ENCODE data around the gene IL12RB2. TPM values are rescaled to one million over a fixed set of nuclear protein-coding genes. Genes with fewer than 3 reads are reported as not detected.

IL12RB2 gene
- polyA plus RNA-seq (ENCODE audit: insufficient read length in 10 of 10): 1 to 10 TPM in 7 of 10 donors, under 1 TPM in 3; 0.69 to 3.7 (median 1.1) TPM
- long read RNA-seq, donor 1: 0 reads
- long read RNA-seq, donor 2: 0 reads
- long read RNA-seq, donor 3: 0 reads
- long read RNA-seq, donor 4: 0 reads
- long read RNA-seq, donor 5: 0 reads
- long read RNA-seq, donor 6, partial matches to known transcripts: 1,091 of 1,411 reads
- long read RNA-seq, donor 6, other reads (novel, unspliced or antisense): 320 of 1,411 reads
- long read RNA-seq, donor 7: 0 reads
- long read RNA-seq, donor 8: 0 reads
- long read RNA-seq, donor 9: 0 reads

GRCh38 chr1:67307251-67308060, at the start of gene IL12RB2:
IL12RB2 (plus strand) TSS chr1:67307873; CDS start chr1:67320369, 12,496 bp downstream.
- peak in 2 of 3 donors; percentile 13 to 41 for DNase-seq

DNA sequence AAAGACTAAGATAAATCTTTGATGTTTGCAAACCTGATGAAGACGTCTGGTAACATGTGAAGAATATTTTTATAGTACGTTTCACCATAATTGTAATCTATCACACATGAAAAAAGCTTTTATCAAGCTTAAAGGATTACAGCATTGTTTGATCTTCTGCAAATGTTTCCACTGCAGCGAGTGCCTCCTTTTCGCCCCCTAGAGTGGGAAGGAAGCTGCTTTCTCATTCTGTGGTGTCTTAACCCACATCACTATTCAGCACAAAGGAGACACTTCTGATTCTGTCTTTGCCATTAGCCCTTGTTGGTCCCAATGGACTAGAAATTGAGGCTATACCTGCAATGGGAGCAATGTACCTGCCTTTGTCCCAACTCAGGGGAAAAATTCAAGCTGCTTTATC, 46.0 kb upstream of the IL12RB2 start:
- DNase-seq: peak in 1 of 3 donors; percentile 5

DNA sequence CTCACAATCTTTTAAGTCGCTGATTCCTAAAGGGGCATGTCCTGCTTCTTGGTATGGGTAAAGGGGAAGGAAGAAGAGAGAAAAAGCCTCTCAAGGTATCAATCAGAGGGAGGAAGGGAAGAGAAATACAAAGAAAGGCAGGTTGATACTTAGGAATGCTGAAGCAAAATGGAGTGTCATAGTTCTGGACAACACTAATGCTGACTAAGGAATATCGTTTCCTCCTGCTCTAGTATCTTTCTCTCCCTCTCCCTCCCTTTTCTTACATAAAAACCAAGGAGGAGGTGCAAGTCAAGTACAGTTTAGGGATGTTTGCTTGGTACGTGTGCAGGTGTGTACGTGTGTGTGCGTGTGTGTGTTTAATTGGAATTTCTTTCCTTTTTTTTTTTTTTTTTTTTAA, 44.9 kb upstream of the IL12RB2 start:
- DNase-seq: no peak

- DNase-seq: no peak
These were observed 43.5 kb upstream of the IL12RB2 start for GRCh38 chr1:67264152-67264551.

DNA sequence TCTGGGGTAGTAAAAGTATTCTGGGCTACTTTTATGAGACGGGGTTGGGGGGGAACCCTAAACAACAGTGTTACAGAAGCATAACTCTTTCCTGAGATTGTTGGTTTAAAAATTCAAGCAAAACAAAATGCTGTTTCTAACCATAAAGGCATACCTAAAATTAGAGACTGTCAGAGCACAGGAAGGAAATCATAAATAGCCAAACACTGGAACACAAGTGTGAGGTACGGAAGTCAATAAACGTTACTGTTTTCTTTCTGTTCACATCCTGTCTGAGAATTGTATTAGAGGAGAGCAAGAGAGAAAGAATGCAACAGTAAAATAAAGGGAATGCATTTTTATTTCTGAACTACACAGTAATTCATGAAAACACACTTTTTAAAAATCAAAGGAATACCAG, 42.8 kb upstream of the IL12RB2 start:
- DNase-seq: no peak

DNA sequence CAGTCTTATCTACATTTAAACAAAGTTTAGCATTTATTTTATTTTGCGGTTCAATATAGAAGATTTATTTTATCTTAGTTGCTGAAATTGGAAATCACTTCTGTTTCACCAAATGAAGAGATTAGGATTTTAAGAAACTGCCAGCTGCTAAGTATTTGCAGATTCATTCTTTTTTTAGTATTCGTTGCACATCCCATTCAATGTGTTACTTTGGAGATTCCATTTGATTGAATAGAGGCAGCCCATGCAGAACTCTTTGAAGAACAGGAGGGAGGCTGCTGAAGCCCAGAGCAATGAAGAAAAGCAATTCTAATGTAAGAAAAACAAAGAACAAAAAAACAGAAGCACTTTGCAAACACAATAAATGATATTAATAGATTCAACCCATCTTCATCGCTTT, 38.6 kb upstream of the IL12RB2 start:
- no peak for DNase-seq

DNA sequence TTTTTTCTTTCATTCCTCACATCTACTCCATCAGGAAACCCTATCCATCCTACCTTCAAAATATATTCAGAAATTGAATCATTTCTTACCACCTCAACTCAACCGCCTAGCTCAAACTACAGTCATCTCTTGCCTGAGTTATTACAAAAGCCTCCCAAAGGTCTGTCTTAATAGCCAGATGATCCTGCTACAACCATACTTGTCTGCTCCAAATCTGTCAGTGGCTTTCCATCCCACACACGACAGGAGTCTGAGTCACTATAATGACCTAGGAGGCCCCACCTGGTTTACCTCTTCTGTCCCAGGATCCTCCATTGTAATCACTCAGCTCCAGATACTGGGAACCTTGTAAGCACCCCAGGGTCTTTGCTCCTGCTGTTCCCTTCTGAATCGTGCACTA, 37.1 kb upstream of the IL12RB2 start:
- no peak for DNase-seq

- DNase-seq: no peak
These were observed 34.1 kb upstream of the IL12RB2 start for GRCh38 chr1:67273591-67273990.

DNA sequence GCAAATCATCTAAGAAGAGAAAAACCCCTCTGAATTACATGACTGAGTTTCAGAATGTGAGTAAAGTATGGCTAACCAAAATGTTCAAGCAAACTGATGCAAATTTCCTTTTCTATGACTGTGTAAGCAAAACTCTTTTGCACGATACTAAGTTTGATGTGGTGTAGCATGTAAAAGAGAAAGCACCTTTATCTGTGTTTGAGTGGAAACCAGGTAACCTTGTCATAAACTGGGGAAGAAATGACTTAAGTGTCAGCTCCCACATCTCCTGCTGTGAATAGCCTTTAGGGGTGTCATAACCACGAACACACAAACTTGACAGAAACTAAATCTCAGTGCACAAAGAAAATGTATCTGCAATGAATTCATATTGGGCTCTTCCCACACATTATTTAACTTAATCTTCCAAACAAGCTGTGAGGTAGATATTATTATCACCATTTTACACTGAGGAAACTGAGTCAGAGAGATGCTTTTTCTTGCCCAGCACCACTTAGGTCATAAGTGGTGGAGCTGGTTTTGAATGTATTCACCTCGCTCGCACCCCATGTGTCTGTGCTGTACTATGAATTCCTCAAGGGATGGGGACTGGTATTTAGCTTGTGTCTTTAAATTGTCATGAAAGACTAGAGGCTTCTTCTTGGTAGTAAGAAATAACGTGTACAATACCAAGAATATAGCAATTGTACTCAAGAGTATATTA, 32.9 kb upstream of the IL12RB2 start:
- no peak for DNase-seq

DNA sequence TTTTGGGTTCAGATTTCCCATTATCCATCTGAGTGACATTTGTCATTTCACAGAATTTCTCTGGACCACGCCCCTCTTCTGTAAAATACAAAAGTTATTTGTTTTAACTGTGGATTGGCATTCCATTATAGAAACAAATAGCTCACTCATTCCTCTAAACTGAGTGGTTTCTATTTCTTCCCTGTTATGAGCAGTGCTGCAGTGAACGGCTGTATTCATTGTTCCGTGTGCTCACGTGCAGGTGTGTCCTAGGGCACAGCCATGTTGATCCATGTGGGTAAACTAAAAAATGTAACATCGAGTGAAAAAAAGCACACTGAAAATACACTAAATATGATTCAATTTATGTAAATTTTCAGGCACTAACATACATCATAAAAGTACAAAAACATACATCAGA, 27.0 kb upstream of the IL12RB2 start:
- no peak for DNase-seq

GRCh38 chr1:67281244-67281643, 26.4 kb upstream of the IL12RB2 start:
- no peak for DNase-seq

GRCh38 chr1:67285780-67286488, 21.7 kb upstream of the IL12RB2 start:
- DNase-seq: no peak

DNA sequence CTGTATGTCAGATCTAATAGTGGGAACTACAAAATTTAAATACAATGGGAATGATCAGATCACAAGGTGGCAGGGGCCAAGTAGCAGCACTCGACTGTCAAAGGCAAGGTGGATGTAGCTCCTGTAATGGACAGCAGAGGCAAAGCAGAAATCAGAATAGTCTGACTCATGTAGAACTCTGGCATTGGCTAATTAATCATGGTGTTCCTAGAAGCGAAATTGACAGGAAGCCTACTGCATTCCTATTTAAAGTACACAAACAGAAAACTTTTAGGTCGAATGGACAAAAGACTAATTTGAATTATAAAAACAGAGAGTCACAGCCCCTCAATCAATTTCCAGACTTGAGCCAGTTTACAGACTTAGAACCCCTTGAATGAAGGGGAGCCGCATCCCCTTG, 17.4 kb upstream of the IL12RB2 start:
- DNase-seq: no peak

- DNase-seq: no peak
These were observed 12.6 kb upstream of the IL12RB2 start for GRCh38 chr1:67294836-67295617.

GRCh38 chr1:67298762-67299161, 8.9 kb upstream of the IL12RB2 start:
- DNase-seq: no peak

DNA sequence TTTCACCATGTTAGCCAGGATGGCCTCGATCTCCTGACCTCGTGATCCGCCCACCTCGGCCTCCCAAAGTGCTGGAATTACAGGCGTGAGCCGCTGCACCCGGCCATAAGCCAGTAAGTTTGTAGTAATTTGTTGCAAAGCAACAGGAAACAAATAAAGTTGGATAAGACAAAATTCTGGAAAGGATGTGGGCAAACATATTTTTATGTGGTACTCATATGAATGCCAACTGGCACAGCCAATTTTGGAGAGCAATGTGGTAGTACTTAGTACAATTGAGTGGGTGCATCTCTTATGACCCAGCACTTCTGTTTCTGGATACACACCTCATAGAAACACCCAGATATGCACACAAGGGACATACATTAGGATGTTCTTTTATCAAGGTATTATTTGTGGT, 8.4 kb upstream of the IL12RB2 start:
- no peak for DNase-seq

- DNase-seq: no peak
These were observed 7.1 kb upstream of the IL12RB2 start for GRCh38 chr1:67300561-67300960.

DNA sequence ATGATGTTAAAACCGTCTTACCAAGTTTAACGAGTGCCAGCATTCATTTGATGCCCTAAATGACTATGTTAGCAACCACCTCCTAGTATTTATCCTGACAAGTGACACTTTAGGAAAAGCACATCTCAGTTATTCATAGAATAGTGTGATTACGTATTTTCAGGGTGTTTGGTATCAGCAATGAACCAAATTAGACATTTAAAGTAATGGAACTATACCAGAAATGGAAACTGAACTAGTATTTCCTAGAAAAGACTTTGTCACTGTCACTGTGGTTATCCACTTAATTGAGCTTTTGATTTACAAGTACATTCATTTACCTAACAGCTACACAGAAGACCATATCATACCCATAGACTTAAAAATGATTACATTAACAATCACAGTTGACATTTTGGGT, 3.6 kb upstream of the IL12RB2 start:
- no peak for DNase-seq

GRCh38 chr1:67306547-67306946, 1.1 kb upstream of the IL12RB2 start:
- DNase-seq: no peak

- peak in 1 of 3 donors; percentile 14 for DNase-seq
These were observed 463 bp downstream of the IL12RB2 start for GRCh38 chr1:67308136-67308535.

- no peak for DNase-seq
These were observed 4.9 kb downstream of the IL12RB2 start for GRCh38 chr1:67312615-67313014.

Measured in muscle of back (tissue), 13 donors.